NB4 (cell line): ENCODE data around the gene CD86.

Experiments
- DNase-seq: peaks from one replicate; pipeline ENCODE4 v3.0.0; 2010; ENCODE audit warnings: low read depth
- H3K4me3 ChIP-seq: one replicate; pipeline ENCODE4 v1.5.1; 2011; ENCODE audit warnings: mild to moderate bottlenecking, low read depth, low read length, moderate library complexity
- CTCF ChIP-seq: IDR thresholded peaks from one replicate; pipeline ENCODE4 v1.5.1; 2012; ENCODE audit warnings: low read depth, low read length
- MYC ChIP-seq: IDR thresholded peaks from 2 replicates; pipeline ENCODE4 v1.6.1; 2011; ENCODE audit warnings: low read depth, low read length
- POLR2A ChIP-seq: IDR thresholded peaks from 2 replicates; pipeline ENCODE4 v1.6.1; 2011; ENCODE audit warnings: mild to moderate bottlenecking; ENCODE audit not compliant: insufficient read length; ENCODE audit errors: extremely low read depth
- TF ChIP-seq, protein P1 (sequence below): IDR thresholded peaks from 2 replicates; pipeline ENCODE4 v1.6.1; 2011; ENCODE audit warnings: low read depth, low read length

Gene CD86

DNA sequence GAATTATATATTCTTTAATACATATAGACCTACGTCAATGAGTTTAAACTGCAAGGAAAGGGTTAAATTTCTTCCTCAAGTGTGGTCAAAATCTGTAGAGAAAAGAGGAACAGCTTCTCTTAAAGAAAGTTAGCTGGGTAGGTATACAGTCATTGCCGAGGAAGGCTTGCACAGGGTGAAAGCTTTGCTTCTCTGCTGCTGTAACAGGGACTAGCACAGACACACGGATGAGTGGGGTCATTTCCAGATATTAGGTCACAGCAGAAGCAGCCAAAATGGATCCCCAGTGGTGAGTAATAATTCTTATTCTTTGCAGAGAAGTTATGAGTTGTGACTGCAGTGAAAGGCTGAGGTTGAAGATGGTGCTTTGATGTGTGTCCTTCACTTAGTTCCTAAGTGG lies at the start of gene CD86:
Gene CD86, plus strand, starts transcription at position 148 of the 400 bp plus-strand sequence. Its CDS starts 128 bp downstream, at position 276.
- peak; percentile 78 for DNase-seq
- TF ChIP-seq, protein P1, sequence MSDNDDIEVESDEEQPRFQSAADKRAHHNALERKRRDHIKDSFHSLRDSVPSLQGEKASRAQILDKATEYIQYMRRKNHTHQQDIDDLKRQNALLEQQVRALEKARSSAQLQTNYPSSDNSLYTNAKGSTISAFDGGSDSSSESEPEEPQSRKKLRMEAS = no peak
- no peak for TF ChIP-seq POLR2A
- no peak for TF ChIP-seq MYC
- TF ChIP-seq CTCF = no peak
- H3K4me3 ChIP-seq = peak within 1 kb of the TSS; percentile 37

DNA sequence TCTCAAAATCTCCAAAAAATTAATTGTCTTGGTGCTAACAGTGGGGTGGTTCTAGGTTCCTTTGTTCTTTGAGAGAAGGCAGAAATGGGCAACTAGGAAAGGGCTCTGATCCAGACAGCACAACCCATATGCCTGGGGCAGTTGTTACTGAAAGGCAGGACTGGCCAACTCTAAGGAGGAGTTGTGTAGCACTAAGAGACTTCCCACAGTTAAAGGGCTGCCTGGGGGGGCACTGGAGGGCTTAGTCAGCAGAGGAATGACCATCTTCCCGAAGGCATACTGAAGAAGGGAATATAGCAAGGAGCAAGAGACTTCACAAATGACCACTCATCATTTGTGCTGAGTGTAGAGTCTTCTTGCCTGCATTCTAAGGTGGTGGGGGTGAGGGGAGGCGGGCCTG lies 48.9 kb upstream of the CD86 start:
- DNase-seq = no peak
- no peak for TF ChIP-seq MYC
- no peak for TF ChIP-seq POLR2A
- TF ChIP-seq CTCF = no peak
- TF ChIP-seq, protein P1 = no peak
- H3K4me3 ChIP-seq = no peak overlapping the region

GRCh38 chr3:122008166-122008565 lies 47.0 kb upstream of the CD86 start:
- H3K4me3 ChIP-seq = no peak overlapping the region
- no peak for DNase-seq
- TF ChIP-seq MYC (no peak), POLR2A (no peak), CTCF (no peak)
- TF ChIP-seq, protein P1 = no peak

DNA sequence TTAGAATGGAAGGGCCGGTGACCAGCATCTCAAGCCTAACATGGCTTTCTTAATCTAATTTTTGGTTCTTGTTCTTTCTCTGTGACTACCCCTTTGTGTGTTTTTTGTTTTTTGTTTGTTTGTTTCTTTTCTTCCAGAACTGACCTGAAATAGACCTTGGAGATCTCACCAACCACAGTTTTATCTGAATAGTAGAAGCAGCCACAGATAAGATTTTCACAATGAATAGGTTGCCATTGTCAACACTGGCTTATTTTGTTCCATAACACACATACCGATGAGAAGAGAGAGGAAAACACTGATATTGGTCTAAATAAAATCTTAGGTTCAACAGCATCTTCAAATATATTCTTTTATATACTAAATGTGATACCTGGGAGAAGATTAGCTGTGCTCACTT lies 44.7 kb upstream of the CD86 start:
- DNase-seq = no peak
- H3K4me3 ChIP-seq = no peak overlapping the region

GRCh38 chr3:122011396-122011795 lies 43.8 kb upstream of the CD86 start:
- H3K4me3 ChIP-seq = no peak overlapping the region
- DNase-seq = no peak
- TF ChIP-seq, protein P1 = no peak
- TF ChIP-seq CTCF (no peak), MYC (no peak), POLR2A (no peak)

More for the DNA sequence above, 44.7 kb upstream of the CD86 start:
- TF ChIP-seq POLR2A = no peak

DNA sequence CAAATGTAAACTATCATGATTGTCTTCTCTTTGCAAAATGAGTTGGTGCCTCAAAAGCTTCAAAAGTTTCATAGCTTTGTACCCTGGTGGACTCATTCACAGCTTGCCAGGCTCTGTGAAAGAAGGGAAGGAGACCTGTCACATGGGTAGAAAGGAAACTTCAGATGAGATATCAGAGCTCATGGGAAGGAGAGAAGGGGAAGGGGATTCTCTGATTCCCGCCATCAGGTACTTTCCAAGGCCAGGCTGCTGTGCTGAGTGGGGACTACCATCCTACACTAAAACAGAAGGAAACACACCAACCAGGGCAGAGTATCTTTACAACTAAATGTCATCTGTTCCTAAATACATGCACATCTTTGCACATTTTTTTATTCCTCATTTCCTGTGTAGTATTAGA lies 42.3 kb upstream of the CD86 start:
- no peak overlapping the region for H3K4me3 ChIP-seq
- DNase-seq = no peak
- no peak for TF ChIP-seq POLR2A

- DNase-seq = no peak
- H3K4me3 ChIP-seq = no peak overlapping the region
- TF ChIP-seq MYC = no peak
- TF ChIP-seq CTCF = no peak
- TF ChIP-seq POLR2A = no peak
- TF ChIP-seq, protein P1 = no peak
Observed at GRCh38 chr3:122013448-122013925, 41.7 kb upstream of the CD86 start.
